HG03521 (cell line): ENCODE data around the gene TRAPPC11.
"Not testable (repeated sequence)": the region's sequence is repeated elsewhere in the genome, so short reads cannot be mapped to it uniquely, and the experiment has no call there.

Experiments used
- ATAC-seq: cut with Tn5 transposase; IDR thresholded peaks from one replicate; pipeline ENCODE4 v1.9.1; 2021; ENCODE audit warnings: mild to moderate bottlenecking, moderate library complexity; ENCODE audit not compliant: unreplicated experiment

Gene TRAPPC11

GRCh38 chr4:183659029-183659871 lies at the start of gene TRAPPC11, which contains the start of gene RWDD4:
Gene TRAPPC11, plus strand, starts transcription at chr4:183659293. Its CDS starts 4,575 bp downstream, at chr4:183663868.
Gene RWDD4, minus strand, starts transcription at chr4:183659185. Its CDS starts 233 bp downstream, at chr4:183658952.
- ATAC-seq: peak; percentile 99

- ATAC-seq: no peak
Measured at GRCh38 chr4:183610033-183610432, 49.1 kb upstream of the TRAPPC11 start.

GRCh38 chr4:183610613-183611012 lies 48.5 kb upstream of the TRAPPC11 start:
- ATAC-seq: no peak

GRCh38 chr4:183611210-183611830 lies 47.8 kb upstream of the TRAPPC11 start:
- no peak for ATAC-seq

GRCh38 chr4:183612329-183613250 lies 46.5 kb upstream of the TRAPPC11 start:
- ATAC-seq: no peak

GRCh38 chr4:183617075-183617474 lies 42.0 kb upstream of the TRAPPC11 start:
- ATAC-seq: no peak

- no peak for ATAC-seq
Measured at GRCh38 chr4:183618681-183619080, 40.4 kb upstream of the TRAPPC11 start.

GRCh38 chr4:183620421-183620820 lies 38.7 kb upstream of the TRAPPC11 start:
- ATAC-seq: no peak

- no peak for ATAC-seq
Measured at GRCh38 chr4:183621875-183622274, 37.2 kb upstream of the TRAPPC11 start.

GRCh38 chr4:183624548-183624947 lies 34.5 kb upstream of the TRAPPC11 start:
- no peak for ATAC-seq

- no peak for ATAC-seq
Measured at GRCh38 chr4:183626168-183626567, 32.9 kb upstream of the TRAPPC11 start.

GRCh38 chr4:183627286-183627685 lies 31.8 kb upstream of the TRAPPC11 start:
- not testable (repeated sequence) for ATAC-seq

- ATAC-seq: no peak
Measured at GRCh38 chr4:183627979-183628588, 31.0 kb upstream of the TRAPPC11 start.

- no peak for ATAC-seq
Measured at GRCh38 chr4:183631577-183632198, 27.4 kb upstream of the TRAPPC11 start.

GRCh38 chr4:183632689-183633088 lies 26.4 kb upstream of the TRAPPC11 start:
- ATAC-seq: no peak

GRCh38 chr4:183633476-183634400 lies 25.4 kb upstream of the TRAPPC11 start:
- ATAC-seq: no peak

- ATAC-seq: no peak
Measured at GRCh38 chr4:183635321-183635720, 23.8 kb upstream of the TRAPPC11 start.

GRCh38 chr4:183635741-183636140 lies 23.4 kb upstream of the TRAPPC11 start:
- no peak for ATAC-seq

GRCh38 chr4:183636503-183636902 lies 22.6 kb upstream of the TRAPPC11 start:
- no peak for ATAC-seq
